Keratinocyte (primary cell): ENCODE results near the gene PTPRN2.

Experiments
- CTCF ChIP-seq, 3 experiments: IDR thresholded peaks in 1 of 3; conservative IDR thresholded peaks in 1 of 3; optimal IDR thresholded peaks in 1 of 3; 2 replicates in 2 of 3; 3 replicates in 1 of 3; pipeline versions ENCODE3 to v1.5.1; 2011; ENCODE audit warnings: low read length in 3 of 3, mild to moderate bottlenecking in 3 of 3, moderate library complexity in 2 of 3, control low read depth in 1 of 3, inconsistent platforms in 1 of 3; ENCODE audit not compliant: insufficient read depth in 2 of 3; ENCODE audit errors: extremely low read depth in 1 of 3
- EZH2 ChIP-seq: IDR thresholded peaks from one replicate; pipeline ENCODE4 v1.6.1; 2012; ENCODE audit warnings: inconsistent platforms, mild to moderate bottlenecking, low read length, moderate library complexity

GRCh38 chr7:158026636-158027265 lies 560.9 kb downstream of the PTPRN2 start:
- no peak for TF ChIP-seq CTCF (optimal IDR thresholded peaks at IDR 0.05 in 1 of 3, IDR thresholded peaks at IDR 0.05 in 1 of 3, conservative IDR thresholded peaks at IDR 0.05 in 1 of 3; ENCODE audit: extremely low read depth in 1 of 3, insufficient read depth in 2 of 3, low read length in 3 of 3)
- no peak for TF ChIP-seq EZH2
